HG03064 (cell line): ENCODE data around the gene ZNF507.
"Not testable (repeated sequence)": the region's sequence is repeated elsewhere in the genome, so short reads cannot be mapped to it uniquely, and the experiment has no call there.

Experiments used
- ATAC-seq: cut with Tn5 transposase; IDR thresholded peaks from one replicate; pipeline ENCODE4 v1.9.1; 2021; ENCODE audit warnings: low read depth; ENCODE audit not compliant: unreplicated experiment

Gene ZNF507

GRCh38 chr19:32406161-32407003 is 61.0 kb downstream of the ZNF507 start:
- no peak for ATAC-seq

- no peak for ATAC-seq
These were observed 61.9 kb downstream of the ZNF507 start for GRCh38 chr19:32407004-32407992.

DNA sequence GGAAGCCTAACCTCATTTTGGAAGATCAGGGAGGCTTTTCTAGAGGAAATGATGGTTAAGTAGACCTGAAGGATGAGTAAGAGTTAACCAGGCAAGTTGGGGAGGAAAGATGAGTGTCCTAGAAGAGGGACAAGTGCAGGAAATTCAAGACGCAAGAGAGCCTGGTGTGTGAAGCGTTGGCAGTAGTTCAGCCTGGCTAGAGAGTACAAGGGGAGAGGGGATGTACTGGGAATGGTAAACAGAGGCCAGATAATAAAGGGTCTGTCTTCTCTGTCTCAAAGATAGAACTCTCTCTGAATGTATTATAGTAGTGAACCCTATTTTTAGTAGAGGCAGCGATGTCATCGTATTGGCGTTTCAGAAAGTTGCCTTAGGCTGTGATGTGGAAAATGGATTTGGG is 69.8 kb downstream of the ZNF507 start:
- ATAC-seq: no peak

GRCh38 chr19:32415669-32416068 is 70.3 kb downstream of the ZNF507 start:
- ATAC-seq: no peak

DNA sequence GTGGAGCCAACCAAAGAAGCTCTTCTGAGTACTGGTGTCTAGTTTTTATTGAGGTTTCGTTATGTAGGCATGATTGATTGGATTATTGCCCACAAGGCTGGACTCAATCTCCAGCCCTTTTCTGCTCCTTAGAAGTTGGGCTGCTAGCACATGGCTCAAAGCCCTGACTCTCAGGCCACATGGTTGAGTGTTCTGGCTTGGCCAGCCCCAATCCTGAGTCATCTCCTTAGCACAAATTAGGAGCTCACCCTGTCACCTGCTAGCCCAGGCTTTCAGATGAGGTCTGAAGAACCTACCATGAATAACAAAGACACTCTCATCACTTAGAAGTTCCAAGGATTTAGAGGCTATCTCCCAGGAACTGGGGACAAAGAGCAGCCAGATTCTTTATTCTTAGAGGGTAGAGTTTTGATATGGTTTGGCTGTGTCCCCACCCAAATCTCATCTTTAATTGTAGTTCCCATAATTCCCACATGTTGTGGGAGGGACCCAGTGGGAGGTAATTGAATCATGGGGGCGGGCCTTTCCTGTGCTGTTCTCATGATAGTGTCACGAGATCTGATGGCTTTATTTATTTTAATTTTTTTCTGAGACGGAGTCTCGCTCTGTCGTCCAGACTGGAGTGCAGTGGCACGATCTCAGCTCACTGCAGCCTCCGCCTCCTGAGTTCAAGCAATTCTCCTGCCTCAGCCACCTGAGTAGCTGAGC is 71.5 kb downstream of the ZNF507 start:
- no peak for ATAC-seq

- ATAC-seq: no peak
These were observed 72.7 kb downstream of the ZNF507 start for GRCh38 chr19:32418155-32418554.

DNA sequence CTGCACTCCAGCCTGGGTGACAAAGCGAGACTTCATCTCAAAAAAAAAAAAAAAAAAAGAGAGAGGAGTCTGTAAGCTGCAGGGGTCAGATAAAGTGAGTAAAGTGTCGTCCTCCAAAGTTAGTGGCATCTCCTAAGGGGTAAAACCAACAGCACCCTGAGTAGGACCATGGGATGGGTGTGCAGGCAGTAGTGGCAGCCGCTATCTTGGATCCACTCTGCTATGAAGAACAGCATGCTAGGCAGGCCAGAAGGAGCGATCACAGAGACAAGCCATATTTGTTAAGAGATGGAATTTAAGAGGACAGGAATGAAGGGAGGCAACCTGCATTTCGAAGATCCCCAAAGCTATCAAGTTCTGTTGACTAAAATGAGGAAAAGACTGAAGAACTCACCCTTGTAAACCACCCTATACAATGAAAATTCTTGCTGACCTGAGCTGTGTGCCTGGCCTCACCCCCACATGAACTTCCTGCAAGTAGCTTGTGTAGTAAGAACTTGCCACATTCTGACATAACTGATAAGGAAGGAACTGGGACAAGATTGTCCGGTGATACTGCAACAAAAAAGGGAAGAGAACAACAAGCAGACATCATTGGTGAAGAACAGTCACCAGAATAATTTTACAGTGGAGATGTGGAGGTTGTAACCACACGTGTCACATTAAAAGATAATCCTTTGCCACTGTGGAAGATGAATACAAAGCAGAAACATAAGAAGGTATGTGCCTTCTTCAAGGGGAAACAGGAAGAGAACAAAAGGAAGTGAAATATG is 76.4 kb downstream of the ZNF507 start:
- no peak for ATAC-seq

DNA sequence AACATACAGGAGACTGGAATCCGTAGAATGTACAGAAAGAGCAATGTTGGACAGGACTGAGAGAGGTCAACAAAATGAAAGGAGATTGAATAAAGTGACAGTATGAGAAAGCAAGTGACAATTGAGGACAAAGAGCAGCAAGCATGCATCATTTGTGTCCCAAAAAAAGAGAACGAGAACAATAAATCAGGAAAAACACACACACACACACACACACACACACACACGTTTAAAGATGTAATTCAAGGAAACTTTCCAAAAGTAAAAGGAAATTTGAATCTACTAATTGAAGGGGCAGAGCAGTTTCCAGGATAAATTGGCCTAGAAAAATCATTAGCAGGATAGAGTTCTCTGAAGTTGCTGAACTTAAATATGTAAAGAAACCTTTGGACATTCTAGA is 77.0 kb downstream of the ZNF507 start:
- no peak for ATAC-seq

- ATAC-seq: not testable (repeated sequence)
These were observed 78.5 kb downstream of the ZNF507 start for GRCh38 chr19:32423944-32424343.

- no peak for ATAC-seq
These were observed 82.1 kb downstream of the ZNF507 start for GRCh38 chr19:32427536-32427935.

DNA sequence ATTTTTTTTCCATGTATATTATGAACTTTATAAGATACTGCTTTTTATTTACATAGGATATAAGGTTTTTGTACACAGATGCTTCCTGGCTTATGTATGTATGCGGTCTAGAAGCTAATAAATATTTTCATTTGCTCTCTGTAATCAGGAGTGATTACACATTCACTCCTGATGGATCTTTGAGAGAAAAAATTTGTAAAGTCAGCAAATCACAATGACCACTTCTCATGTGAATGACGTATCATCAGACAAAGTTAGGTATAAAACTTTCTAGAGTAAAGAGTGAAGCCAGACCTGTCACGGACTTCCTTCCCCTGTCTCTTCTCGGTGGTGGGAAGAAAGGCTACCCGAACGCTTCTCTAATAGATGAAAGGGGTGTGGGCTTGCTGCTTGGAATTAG is 91.3 kb downstream of the ZNF507 start:
- no peak for ATAC-seq

DNA sequence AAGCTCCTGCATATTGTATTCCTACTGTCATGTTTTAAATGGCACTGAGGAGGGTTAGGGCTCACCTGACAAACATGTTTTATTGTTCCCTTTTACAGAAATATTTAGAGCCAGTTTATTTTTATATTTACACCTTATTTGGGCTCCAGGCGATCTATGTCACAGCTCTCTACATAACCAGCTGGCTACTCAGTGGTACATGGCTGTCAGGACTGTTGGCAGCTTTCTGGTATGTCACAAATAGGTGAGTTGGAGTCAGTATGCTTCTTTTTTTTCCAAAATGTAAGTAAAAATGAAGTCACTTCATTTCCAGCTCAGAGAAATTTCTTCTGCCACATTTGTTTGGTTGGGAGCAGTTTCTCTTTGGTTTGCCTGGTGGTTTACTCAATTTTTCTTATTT is 91.7 kb downstream of the ZNF507 start:
- ATAC-seq: no peak
